ENCODE measurements around the gene CHRM5.
"Not testable (repeated sequence)": the region's sequence is repeated elsewhere in the genome, so short reads cannot be mapped to it uniquely, and the experiment has no call there.

Gene CHRM5

GRCh38 chr15:33985751-33986150 lies 17.5 kb downstream of the CHRM5 start:
- H3K4me3 ChIP-seq (ENCODE audit: low read depth, low read length), result no peak overlapping the region

GRCh38 chr15:33987444-33987843 lies 19.1 kb downstream of the CHRM5 start:
- no peak overlapping the region for H3K4me3 ChIP-seq (ENCODE audit: low read depth, low read length)

GRCh38 chr15:33988384-33988783 lies 20.1 kb downstream of the CHRM5 start:
- no peak overlapping the region for H3K4me3 ChIP-seq (ENCODE audit: low read depth, low read length)

GRCh38 chr15:33994005-33994615 lies 25.8 kb downstream of the CHRM5 start:
- no peak overlapping the region for H3K4me3 ChIP-seq (ENCODE audit: low read depth, low read length)

GRCh38 chr15:33995666-33996065 lies 27.4 kb downstream of the CHRM5 start:
- not testable (repeated sequence) for H3K4me3 ChIP-seq (ENCODE audit: low read depth, low read length)

GRCh38 chr15:34001536-34001935 lies 33.2 kb downstream of the CHRM5 start:
- no peak overlapping the region for H3K4me3 ChIP-seq (ENCODE audit: low read depth, low read length)

- H3K4me3 ChIP-seq (ENCODE audit: low read depth, low read length), result no peak overlapping the region
Observed at GRCh38 chr15:34006381-34006780, 38.1 kb downstream of the CHRM5 start.

GRCh38 chr15:34009656-34010055 lies 41.4 kb downstream of the CHRM5 start:
- H3K4me3 ChIP-seq (ENCODE audit: low read depth, low read length), result no peak overlapping the region

GRCh38 chr15:34010921-34011320 lies 42.6 kb downstream of the CHRM5 start:
- H3K4me3 ChIP-seq (ENCODE audit: low read depth, low read length), result no peak overlapping the region

- no peak overlapping the region for H3K4me3 ChIP-seq (ENCODE audit: low read depth, low read length)
Observed at GRCh38 chr15:34011481-34011880, 43.2 kb downstream of the CHRM5 start.

GRCh38 chr15:34012461-34013028 lies 44.2 kb downstream of the CHRM5 start:
- H3K4me3 ChIP-seq (ENCODE audit: low read depth, low read length), result no peak overlapping the region

GRCh38 chr15:34013746-34014145 lies 45.4 kb downstream of the CHRM5 start:
- H3K4me3 ChIP-seq (ENCODE audit: low read depth, low read length), result no peak overlapping the region

GRCh38 chr15:34014556-34014955 lies 46.3 kb downstream of the CHRM5 start:
- H3K4me3 ChIP-seq (ENCODE audit: low read depth, low read length), result no peak overlapping the region

GRCh38 chr15:34018021-34018645 lies 49.8 kb downstream of the CHRM5 start:
- no peak overlapping the region for H3K4me3 ChIP-seq (ENCODE audit: low read depth, low read length)

GRCh38 chr15:34018738-34019137 lies 50.4 kb downstream of the CHRM5 start:
- not testable (repeated sequence) for H3K4me3 ChIP-seq (ENCODE audit: low read depth, low read length)

GRCh38 chr15:34019369-34019990 lies 51.2 kb downstream of the CHRM5 start:
- H3K4me3 ChIP-seq (ENCODE audit: low read depth, low read length), result no peak overlapping the region

GRCh38 chr15:34023907-34024306 lies 55.6 kb downstream of the CHRM5 start:
- no peak overlapping the region for H3K4me3 ChIP-seq (ENCODE audit: low read depth, low read length)

- H3K4me3 ChIP-seq (ENCODE audit: low read depth, low read length), result no peak overlapping the region
Observed at GRCh38 chr15:34025252-34025651, 57.0 kb downstream of the CHRM5 start.

- no peak overlapping the region for H3K4me3 ChIP-seq (ENCODE audit: low read depth, low read length)
Observed at GRCh38 chr15:34027606-34028005, 59.3 kb downstream of the CHRM5 start.

- no peak overlapping the region for H3K4me3 ChIP-seq (ENCODE audit: low read depth, low read length)
Observed at GRCh38 chr15:34031987-34032760, 63.9 kb downstream of the CHRM5 start.

All from iPS-11a (cell line).